Measurements from ENCODE around the gene SEMA3F.
"Not testable (repeated sequence)": the region's sequence is repeated elsewhere in the genome, so short reads cannot be mapped to it uniquely, and the experiment has no call there.

Gene SEMA3F

GRCh38 chr3:50220109-50220508 lies 65.0 kb downstream of the SEMA3F start:
- peaks cover 1% of the 10 kb centered on the region for H3K36me3 Mint-ChIP-seq (ENCODE audit: insufficient read depth)
- no peaks in the 10 kb centered on the region for H3K4me1 Mint-ChIP-seq
- ATAC-seq (replicated peaks; ENCODE audit: extremely low read depth, poor library complexity, severe bottlenecking): no peak
- DNase-seq (ENCODE audit: low spot score in 2 of 2): no peak
- no peaks in the 10 kb centered on the region for H3K9me3 Mint-ChIP-seq
- no peak overlapping the region for H3K4me3 Mint-ChIP-seq
- H3K27me3 Mint-ChIP-seq: peaks cover 6% of the 10 kb centered on the region
- no peak overlapping the region for H3K27ac Mint-ChIP-seq (ENCODE audit: low read depth)

- Mint-ChIP-seq H3K4me1 (peaks cover 3% of the 10 kb centered on the region), H3K9me3 (no peaks in the 10 kb centered on the region), H3K36me3 (ENCODE audit: insufficient read depth) (peaks cover 2% of the 10 kb centered on the region), H3K27me3 (no peaks in the 10 kb centered on the region), H3K27ac (ENCODE audit: low read depth) (no peak overlapping the region), H3K4me3 (no peak overlapping the region)
- ATAC-seq (replicated peaks; ENCODE audit: extremely low read depth, poor library complexity, severe bottlenecking) (no peak), DNase-seq (ENCODE audit: low spot score in 2 of 2) (no peak)
These were observed 65.9 kb downstream of the SEMA3F start for GRCh38 chr3:50221051-50221410.

GRCh38 chr3:50221411-50222168 lies 66.5 kb downstream of the SEMA3F start:
- H3K36me3 Mint-ChIP-seq (ENCODE audit: insufficient read depth): peaks cover 2% of the 10 kb centered on the region
- no peak overlapping the region for H3K4me3 Mint-ChIP-seq
- ATAC-seq (replicated peaks; ENCODE audit: extremely low read depth, poor library complexity, severe bottlenecking): no peak
- H3K27ac Mint-ChIP-seq (ENCODE audit: low read depth): no peak overlapping the region
- no peaks in the 10 kb centered on the region for H3K27me3 Mint-ChIP-seq
- H3K4me1 Mint-ChIP-seq: peaks cover 7% of the 10 kb centered on the region
- DNase-seq (ENCODE audit: low spot score in 2 of 2): no peak
- no peaks in the 10 kb centered on the region for H3K9me3 Mint-ChIP-seq

- Mint-ChIP-seq H3K27ac (ENCODE audit: low read depth) (no peak overlapping the region), H3K27me3 (no peaks in the 10 kb centered on the region), H3K36me3 (ENCODE audit: insufficient read depth) (peaks cover 2% of the 10 kb centered on the region), H3K9me3 (no peaks in the 10 kb centered on the region), H3K4me3 (no peak overlapping the region), H3K4me1 (peaks cover 13% of the 10 kb centered on the region)
- no peak for DNase-seq (ENCODE audit: low spot score in 2 of 2)
- ATAC-seq (replicated peaks; ENCODE audit: extremely low read depth, poor library complexity, severe bottlenecking): no peak
These were observed 67.0 kb downstream of the SEMA3F start for GRCh38 chr3:50222169-50222528.

GRCh38 chr3:50224639-50225038 lies 69.5 kb downstream of the SEMA3F start:
- ATAC-seq (replicated peaks; ENCODE audit: extremely low read depth, poor library complexity, severe bottlenecking) (no peak), DNase-seq (ENCODE audit: low spot score in 2 of 2) (no peak)
- Mint-ChIP-seq H3K27ac (ENCODE audit: low read depth) (no peak overlapping the region), H3K4me1 (peaks cover 35% of the 10 kb centered on the region), H3K9me3 (no peaks in the 10 kb centered on the region), H3K4me3 (peak overlapping the region; percentile 39), H3K36me3 (ENCODE audit: insufficient read depth) (peaks cover 4% of the 10 kb centered on the region), H3K27me3 (no peaks in the 10 kb centered on the region)

- Mint-ChIP-seq H3K36me3 (ENCODE audit: insufficient read depth) (peaks cover 6% of the 10 kb centered on the region), H3K27ac (ENCODE audit: low read depth) (peak overlapping the region; percentile 89)
- peak; percentile 34 for ATAC-seq (replicated peaks; ENCODE audit: extremely low read depth, poor library complexity, severe bottlenecking)
These were observed 71.8 kb downstream of the SEMA3F start for GRCh38 chr3:50226888-50227389.

GRCh38 chr3:50227390-50228183 lies 72.5 kb downstream of the SEMA3F start:
- peak; percentile 82 for ATAC-seq (replicated peaks; ENCODE audit: extremely low read depth, poor library complexity, severe bottlenecking)
- DNase-seq (ENCODE audit: low spot score in 2 of 2): peak; percentile 82 to 83
- H3K4me3 Mint-ChIP-seq: peak overlapping the region; percentile 96
- no peaks in the 10 kb centered on the region for H3K27me3 Mint-ChIP-seq
- peaks cover 44% of the 10 kb centered on the region for H3K4me1 Mint-ChIP-seq
- peak overlapping the region; percentile 89 for H3K27ac Mint-ChIP-seq (ENCODE audit: low read depth)
- no peaks in the 10 kb centered on the region for H3K9me3 Mint-ChIP-seq
- H3K36me3 Mint-ChIP-seq (ENCODE audit: insufficient read depth): peaks cover 6% of the 10 kb centered on the region

More at GRCh38 chr3:50226888-50227389, 71.8 kb downstream of the SEMA3F start:
- Mint-ChIP-seq H3K9me3 (no peaks in the 10 kb centered on the region), H3K4me3 (peak overlapping the region; percentile 96), H3K4me1 (peaks cover 44% of the 10 kb centered on the region), H3K27me3 (no peaks in the 10 kb centered on the region)
- DNase-seq (ENCODE audit: low spot score in 2 of 2): no peak

GRCh38 chr3:50228184-50228763 lies 73.2 kb downstream of the SEMA3F start:
- H3K4me3 Mint-ChIP-seq: peak overlapping the region; percentile 96
- H3K36me3 Mint-ChIP-seq (ENCODE audit: insufficient read depth); H3K9me3 Mint-ChIP-seq; ATAC-seq (replicated peaks; ENCODE audit: extremely low read depth, poor library complexity, severe bottlenecking); DNase-seq (ENCODE audit: low spot score in 2 of 2); H3K27me3 Mint-ChIP-seq: not testable (repeated sequence)
- peaks cover 47% of the 10 kb centered on the region for H3K4me1 Mint-ChIP-seq
- peak overlapping the region; percentile 67 for H3K27ac Mint-ChIP-seq (ENCODE audit: low read depth)

GRCh38 chr3:50229490-50229889 lies 74.4 kb downstream of the SEMA3F start:
- ATAC-seq (replicated peaks; ENCODE audit: extremely low read depth, poor library complexity, severe bottlenecking): no peak
- DNase-seq (ENCODE audit: low spot score in 2 of 2): no peak
- peak overlapping the region; percentile 40 for H3K4me3 Mint-ChIP-seq
- H3K9me3 Mint-ChIP-seq: no peaks in the 10 kb centered on the region
- H3K27me3 Mint-ChIP-seq: no peaks in the 10 kb centered on the region
- H3K4me1 Mint-ChIP-seq: peaks cover 51% of the 10 kb centered on the region
- H3K27ac Mint-ChIP-seq (ENCODE audit: low read depth): no peak overlapping the region
- H3K36me3 Mint-ChIP-seq (ENCODE audit: insufficient read depth): peaks cover 5% of the 10 kb centered on the region

- Mint-ChIP-seq H3K4me1 (peaks cover 51% of the 10 kb centered on the region), H3K4me3 (no peak overlapping the region), H3K9me3 (no peaks in the 10 kb centered on the region), H3K27ac (ENCODE audit: low read depth) (no peak overlapping the region), H3K36me3 (ENCODE audit: insufficient read depth) (peaks cover 5% of the 10 kb centered on the region), H3K27me3 (no peaks in the 10 kb centered on the region)
- no peak for DNase-seq (ENCODE audit: low spot score in 2 of 2)
- no peak for ATAC-seq (replicated peaks; ENCODE audit: extremely low read depth, poor library complexity, severe bottlenecking)
These were observed 75.1 kb downstream of the SEMA3F start for GRCh38 chr3:50230104-50230793.

GRCh38 chr3:50230794-50231125 lies 75.6 kb downstream of the SEMA3F start:
- DNase-seq (ENCODE audit: low spot score in 2 of 2) (no peak), ATAC-seq (replicated peaks; ENCODE audit: extremely low read depth, poor library complexity, severe bottlenecking) (no peak)
- Mint-ChIP-seq H3K4me1 (peaks cover 56% of the 10 kb centered on the region), H3K27me3 (no peaks in the 10 kb centered on the region), H3K27ac (ENCODE audit: low read depth) (no peak overlapping the region), H3K9me3 (no peaks in the 10 kb centered on the region), H3K4me3 (no peak overlapping the region), H3K36me3 (ENCODE audit: insufficient read depth) (peaks cover 7% of the 10 kb centered on the region)

GRCh38 chr3:50231581-50231980 lies 76.5 kb downstream of the SEMA3F start:
- H3K4me3 Mint-ChIP-seq: no peak overlapping the region
- DNase-seq (ENCODE audit: low spot score in 2 of 2) (no peak), ATAC-seq (replicated peaks; ENCODE audit: extremely low read depth, poor library complexity, severe bottlenecking) (no peak)
- H3K27me3 Mint-ChIP-seq: no peaks in the 10 kb centered on the region
- H3K36me3 Mint-ChIP-seq (ENCODE audit: insufficient read depth): peaks cover 12% of the 10 kb centered on the region
- peaks cover 50% of the 10 kb centered on the region for H3K4me1 Mint-ChIP-seq
- H3K27ac Mint-ChIP-seq (ENCODE audit: low read depth): no peak overlapping the region
- H3K9me3 Mint-ChIP-seq: no peaks in the 10 kb centered on the region
